ENCODE data around the gene URGCP.

URGCP gene

DNA sequence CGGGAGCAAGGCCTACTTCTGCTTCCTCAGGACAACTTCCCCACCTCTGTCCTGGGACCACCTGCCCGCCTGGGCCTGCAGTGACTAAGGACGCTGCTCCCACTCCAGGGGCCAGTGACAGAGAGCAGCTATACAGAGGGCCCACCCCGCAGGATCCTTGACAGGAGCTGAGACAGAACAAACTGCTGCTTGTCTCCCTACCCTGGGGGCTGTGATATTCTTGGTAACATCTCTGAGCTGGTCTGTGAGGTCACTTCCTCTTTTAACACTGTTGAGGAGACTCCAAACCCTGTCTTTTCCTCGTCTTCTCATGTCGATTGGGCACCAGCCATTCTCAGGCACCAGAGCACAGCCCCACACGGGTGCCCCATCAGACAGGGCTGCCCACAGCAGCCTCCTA lies 30.2 kb downstream of the URGCP start:
- DNase-seq (ENCODE audit: low read depth in 2 of 2) = no peak

DNA sequence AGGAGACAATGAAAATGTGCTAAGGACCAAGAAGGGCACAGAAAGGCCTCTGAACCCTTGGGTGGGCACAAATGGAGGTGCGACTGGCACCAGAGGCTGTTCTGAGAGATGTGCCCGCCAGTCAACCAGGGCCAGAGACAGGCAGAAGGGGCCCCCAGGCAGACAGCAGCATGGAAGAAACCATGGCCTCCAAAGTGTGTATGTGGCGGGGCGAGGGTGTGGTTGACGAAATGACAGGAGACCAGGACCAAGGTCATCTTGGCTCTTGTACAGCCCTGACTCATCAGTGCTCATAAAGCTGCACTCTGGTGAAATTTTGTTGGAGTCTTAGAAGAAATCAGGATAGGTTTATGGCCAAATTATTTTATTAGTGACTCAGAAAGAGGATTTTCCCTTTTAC lies 33.1 kb downstream of the URGCP start:
- DNase-seq (ENCODE audit: low read depth in 2 of 2) = no peak

DNA sequence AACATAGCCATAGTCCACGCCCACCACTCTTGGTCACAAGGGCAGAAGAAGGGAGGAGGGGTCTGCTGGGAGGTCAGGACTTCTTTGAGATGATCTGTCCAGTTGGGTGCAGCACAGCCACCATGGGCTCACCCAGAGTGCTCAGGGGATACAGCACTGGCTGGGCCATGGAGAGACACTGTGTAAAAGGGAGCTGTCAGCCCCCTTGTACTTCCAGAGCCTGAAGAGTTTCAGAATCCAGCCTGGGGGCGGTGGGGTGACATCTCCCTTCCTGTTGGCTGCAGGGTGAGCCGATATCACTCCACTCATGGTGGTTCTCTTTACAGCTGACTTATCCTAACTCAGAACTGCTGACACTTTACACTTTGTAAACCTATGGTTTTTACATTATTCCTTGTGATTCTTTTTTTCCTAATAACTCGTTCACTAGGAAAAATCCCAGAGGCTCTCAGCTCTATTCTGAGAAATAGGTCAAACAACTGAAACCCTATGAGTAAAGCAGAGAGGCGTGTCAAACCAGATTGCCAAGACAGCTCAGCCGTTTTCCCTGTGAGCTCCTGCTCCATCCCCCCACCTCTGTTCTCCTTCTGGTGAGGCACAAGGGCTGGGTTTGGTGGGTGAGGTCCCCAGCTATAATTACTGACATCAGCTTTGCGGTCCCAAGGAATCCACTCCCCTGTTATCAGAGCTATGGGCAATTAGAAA lies 33.8 kb downstream of the URGCP start:
- no peak for DNase-seq (ENCODE audit: low read depth in 2 of 2)

DNA sequence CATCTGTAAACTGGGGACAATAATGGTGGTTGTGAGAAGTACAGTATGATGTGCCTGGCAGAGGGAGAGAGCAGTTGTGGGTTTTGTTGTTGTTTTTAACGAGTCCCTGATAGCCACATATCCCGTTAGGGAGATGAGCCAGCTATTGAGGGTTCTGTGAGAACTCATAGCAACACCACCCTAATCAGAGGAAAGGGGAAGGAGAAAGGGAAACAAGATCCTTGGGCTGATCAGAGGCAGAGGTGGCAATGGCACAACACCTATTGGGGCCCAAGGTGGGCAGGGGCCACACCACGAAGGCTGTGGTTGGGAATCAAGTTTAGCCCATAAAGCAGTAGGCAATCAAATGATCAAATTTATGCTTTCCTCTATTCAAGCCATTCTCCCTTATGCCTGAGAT lies 35.3 kb downstream of the URGCP start:
- DNase-seq (ENCODE audit: low read depth in 2 of 2) = no peak

DNA sequence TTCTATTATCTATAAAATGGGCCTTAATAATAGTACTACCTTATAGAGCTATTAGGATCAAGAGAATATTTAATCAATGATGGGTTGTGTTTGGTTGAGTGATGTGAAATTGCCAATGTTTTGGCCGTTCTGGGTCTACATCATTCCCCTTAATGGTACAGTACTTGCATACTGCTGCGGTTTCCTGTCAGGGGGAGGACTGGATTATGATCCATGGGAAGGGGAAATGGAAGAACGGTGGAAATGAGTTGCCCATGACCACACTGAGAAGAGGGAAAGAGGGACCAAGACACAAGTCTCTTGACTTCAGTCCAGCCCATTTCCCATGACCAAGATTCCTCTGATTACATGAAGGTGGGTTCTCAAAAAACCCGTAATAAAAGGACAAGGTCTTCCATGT lies 36.1 kb downstream of the URGCP start:
- DNase-seq (ENCODE audit: low read depth in 2 of 2) = no peak

DNA sequence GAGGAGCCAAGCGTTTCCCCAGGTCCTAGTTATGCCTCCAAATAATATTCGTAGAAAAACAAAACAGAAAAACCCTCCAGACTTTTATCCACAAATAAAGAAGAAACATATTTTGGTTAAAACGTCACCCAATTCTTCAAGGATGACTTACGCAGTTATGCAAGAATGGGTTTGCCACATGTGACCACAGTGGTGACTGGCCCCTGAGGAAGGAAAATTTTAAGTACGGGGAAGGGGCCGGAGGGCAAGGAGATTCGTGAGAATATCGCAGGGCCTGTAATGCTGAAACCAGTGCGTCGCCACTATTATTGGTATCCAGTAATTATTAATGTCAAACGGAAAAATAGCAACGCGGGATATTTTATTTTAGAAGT lies 36.5 kb downstream of the URGCP start:
- no peak for DNase-seq (ENCODE audit: low read depth in 2 of 2)

DNA sequence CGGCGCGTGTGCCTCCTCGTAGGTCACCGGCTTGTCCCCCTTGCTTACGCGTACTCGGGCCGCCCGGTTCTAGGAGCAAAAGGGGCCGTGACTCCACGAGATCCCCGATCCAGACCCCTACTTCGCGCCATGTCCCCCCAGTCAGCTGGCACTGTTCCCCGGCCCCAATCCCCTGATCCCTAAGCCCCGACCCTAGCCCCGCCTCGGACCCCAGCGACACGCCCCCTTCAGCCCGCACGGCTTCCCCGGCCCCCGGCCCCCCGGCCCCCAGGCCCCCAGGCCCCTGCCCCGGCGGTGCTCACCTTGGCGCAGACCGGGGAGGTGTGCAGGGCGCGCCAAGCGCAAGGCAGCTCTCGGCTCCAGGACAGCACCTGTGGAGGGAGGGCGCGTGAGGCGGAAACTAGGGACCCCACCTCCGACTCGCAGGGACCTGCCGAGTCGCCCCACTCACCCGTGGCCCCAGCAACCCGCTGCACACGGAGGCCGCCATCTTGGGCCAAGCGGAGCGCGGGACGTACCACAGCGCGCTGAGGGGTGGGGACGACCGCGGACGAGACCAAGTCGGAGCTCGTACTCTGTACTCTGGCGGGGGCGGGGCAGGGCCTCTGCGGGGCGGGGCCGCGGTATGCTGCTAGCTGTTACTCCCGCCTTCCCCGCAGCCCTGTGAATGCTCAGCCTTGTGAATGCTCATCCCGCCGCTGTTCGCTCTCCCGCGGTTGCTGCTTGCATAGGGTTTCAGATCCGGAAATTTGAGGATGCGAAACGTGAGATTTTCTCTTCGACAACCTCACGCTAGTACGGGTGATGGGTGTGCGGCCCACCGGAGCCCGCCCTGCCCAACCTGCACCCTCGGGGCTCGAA lies 37.2 kb downstream of the URGCP start, which contains the start of gene MRPS24:
TSS of gene MRPS24 (minus strand) at position 512 of the 861 bp plus-strand sequence. CDS start at position 490, 22 bp downstream.
- peak; percentile 95 to 97 for DNase-seq (ENCODE audit: low read depth in 2 of 2)

DNA sequence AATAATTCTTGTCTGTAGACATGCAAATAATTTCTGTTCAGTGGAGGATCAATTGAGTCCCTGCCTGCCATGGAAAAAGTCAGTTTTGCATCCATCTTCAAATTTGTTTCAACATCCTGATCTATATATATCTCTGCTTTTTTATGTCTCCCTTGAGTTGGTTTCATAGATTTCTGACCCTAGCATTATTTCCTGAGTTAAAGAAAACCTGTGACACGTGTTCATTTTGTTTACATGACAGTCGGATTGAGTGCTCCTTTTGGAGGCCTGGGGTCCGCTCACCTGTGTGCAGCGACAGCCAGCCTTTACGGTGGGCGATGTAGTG lies 37.8 kb downstream of the URGCP start:
- no peak for DNase-seq (ENCODE audit: low read depth in 2 of 2)

DNA sequence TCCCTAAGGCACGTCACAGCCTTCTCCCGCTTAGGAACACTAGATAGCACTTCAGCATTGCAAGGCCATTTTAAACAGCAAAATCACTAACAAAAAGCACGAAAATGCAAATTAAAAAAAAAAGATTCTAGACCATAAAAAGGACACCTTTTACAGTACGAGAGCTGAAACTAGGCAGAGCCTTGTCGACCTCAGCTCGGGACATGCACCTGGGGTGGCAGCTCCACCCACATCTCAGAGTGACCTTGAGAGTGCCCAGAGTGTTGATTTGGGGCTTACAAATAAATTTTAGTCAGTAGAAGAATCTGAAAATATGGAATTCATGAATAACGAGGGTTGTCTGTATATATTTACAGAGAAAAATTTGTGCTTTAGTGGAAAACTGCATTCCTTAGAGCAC lies 38.2 kb downstream of the URGCP start:
- DNase-seq (ENCODE audit: low read depth in 2 of 2) = no peak

DNA sequence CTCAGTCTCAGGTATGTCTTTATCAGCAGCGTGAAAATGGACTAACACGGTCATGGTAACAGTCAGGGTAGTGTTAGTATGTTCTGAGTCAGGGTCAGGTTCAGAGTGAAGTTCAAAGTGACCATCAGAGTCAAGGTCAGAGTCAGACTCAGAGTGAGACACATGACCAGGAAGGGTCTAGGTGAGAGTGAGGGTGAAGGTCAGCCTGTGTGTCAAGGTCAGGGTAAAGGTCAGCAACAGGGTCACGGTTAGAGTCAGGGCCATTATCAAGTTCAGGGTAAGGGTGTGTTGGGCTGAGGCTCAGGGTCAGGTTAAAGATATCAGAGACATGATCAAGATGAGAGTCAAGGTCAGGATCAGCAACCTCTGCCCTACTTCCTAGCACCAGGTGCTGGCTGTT lies 41.1 kb downstream of the URGCP start:
- no peak for DNase-seq (ENCODE audit: low read depth in 2 of 2)

DNA sequence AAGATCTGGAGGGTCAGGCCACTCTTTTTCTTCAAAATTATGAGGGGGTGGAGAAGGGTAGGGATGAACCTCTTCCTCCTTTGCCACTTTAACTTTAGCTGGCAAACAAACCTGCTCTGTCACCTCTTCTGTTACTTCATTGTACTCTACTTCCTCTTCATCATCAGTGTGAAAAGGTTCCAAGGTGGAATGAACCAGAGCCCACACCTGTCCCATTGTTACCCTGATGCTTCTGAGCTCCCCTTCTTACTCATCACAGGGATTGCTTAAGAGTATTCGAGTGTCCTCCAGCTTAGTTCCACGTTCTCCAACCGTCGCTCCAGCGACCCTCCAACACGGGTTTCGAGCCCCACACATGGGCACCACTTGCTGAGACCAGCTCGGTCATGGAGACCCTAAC lies 42.3 kb downstream of the URGCP start:
- DNase-seq (ENCODE audit: low read depth in 2 of 2) = no peak

DNA sequence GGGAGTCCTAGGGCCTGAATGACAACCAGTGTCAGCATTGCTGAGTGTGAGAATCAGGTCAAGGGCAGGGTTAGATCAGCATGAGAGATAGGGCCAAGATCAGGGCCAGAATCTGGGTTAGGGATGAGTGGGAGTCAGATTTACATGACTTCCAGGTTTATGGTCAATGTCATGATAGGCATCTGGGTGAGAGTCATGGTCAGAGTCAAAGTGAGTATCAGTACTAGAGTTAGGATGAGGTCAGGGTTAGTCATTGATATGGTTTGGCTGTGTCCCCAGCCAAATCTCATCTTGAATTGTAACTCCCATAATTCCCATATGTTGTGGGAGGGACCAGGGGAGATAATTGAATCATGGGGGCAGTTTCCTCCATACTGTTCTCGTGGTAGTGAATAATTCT lies 49.4 kb downstream of the URGCP start:
- no peak for DNase-seq (ENCODE audit: low read depth in 2 of 2)

DNA sequence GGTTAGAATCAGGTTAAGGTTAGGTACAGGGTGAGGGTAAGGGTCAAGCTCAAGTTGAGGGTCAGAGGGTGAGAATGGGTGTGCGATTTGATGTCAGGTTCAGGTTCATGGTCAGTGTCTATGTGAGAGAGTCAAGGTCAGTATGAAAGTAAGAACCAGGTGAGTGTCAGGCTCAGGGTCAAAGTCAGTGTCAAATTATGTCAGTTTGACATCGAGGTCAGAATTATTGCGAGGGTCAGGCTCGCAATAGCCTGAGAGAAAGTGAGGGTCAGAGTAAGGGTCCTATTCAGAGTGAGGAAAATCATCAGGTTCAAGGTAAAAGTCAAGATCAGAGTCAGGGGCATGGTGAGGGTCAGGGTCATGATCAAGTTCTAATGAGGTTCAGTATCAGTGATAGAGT lies 50.1 kb downstream of the URGCP start:
- no peak for DNase-seq (ENCODE audit: low read depth in 2 of 2)

DNA sequence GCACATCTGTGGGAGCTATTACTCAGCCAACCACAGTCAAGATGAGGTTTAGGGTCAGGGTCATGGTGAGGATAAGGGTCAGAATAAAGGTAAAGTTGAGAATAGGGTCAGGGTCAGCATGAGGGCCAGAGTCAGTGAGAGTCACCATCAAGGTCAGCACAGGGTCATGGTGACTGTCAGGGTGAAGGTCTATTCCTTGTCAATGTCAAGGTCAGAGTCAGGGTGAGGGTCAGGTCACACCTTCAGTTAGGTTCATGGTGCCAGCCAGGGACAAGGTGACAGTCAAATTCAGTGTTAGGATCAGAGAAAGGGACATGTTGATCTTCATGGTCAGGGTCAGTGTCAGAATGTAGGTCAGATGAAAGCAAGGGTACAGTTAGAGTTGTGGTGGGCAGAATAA lies 51.2 kb downstream of the URGCP start:
- DNase-seq (ENCODE audit: low read depth in 2 of 2) = no peak

DNA sequence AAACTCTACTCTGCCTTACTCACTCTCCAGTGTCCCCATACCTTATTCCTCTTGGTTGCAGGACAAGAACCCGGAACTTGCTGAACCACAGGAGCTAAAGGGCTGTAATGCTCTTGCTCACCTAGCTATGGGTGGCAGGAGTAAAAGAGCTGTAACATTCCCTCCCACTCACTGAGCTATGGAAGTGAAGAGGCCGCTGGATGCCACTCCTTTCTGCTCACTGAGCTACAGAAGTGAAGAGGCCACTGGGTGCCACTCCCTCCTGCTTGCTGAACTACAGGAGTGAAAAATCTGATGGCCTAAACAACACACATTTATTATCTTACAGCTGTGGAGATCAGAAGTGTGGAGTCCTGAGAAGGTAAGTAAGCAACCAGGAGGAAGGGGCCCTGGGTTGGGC lies 54.6 kb downstream of the URGCP start:
- DNase-seq (ENCODE audit: low read depth in 2 of 2) = no peak

DNA sequence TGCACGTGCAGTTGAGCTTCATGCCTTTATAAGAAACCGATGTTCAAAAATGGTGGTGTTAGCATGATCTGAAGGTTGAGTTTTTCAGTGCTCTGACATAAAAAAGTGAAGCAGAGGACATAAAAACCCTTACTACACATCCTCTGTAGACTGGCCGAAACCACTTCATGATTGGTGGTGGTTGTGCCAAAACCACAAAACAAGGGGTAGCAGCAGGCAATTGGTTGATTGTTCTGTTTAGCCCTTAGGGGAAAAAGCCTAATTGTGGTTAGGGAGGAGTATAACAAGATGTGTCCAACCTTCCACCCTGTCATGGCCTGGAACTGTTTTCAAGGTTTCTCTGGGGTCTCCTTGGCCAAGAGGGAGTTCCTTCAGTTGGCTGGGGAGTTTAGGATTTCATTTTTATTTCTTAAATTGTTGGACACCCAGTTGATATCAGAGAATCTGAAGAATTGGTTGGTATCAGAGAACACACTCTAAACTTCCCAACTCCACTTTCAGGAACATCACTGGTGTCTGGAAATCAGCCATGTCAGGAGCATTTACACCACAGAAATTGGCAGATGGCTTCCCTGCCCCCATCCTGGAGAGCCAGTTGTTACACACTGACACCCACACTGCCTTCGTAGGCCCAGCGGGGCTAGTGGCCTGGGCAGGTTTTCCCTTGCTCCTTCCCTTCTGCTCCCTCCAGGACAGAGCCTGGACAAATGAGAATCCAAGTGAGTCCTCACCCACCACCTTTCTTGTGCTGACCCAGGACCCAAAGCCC lies 55.9 kb downstream of the URGCP start:
- no peak for DNase-seq (ENCODE audit: low read depth in 2 of 2)

DNA sequence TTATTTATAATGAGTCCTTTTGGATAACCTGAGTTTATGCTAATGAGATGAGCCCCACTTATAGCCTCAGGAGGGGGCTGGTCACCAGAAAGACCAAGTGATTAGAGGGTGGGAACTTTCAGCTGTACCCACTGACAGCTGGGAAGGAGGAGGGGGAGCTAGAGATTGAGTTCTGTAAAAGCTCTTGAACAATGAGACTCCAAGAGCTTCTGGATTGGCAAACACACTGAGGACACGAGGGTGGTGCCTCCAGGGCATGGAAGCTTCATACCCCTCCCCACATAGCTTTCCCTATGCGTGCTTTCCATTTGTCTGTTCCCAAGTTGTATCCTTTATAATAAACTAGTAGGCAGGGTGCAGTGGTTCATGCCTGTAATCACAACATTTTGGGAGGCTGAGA lies 57.3 kb downstream of the URGCP start:
- DNase-seq (ENCODE audit: low read depth in 2 of 2) = no peak

DNA sequence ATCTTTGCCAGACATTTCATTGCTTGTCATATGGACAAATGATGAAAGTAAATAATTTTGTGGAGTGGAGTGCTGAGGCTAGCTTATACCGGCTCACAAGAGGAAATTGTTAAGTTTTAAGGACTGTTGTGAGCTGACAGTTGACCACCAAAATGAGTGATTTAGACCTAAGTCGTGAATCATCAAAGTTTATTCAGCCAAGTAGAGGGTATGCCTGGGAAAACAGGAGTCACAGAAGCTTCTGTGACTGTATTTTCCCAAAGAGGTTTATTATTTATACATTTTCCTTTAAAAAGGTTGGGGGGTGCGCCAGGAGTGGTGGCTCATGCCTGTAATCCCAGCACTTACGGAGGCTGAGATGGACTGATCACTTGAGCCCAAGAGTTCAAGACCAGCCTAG lies 58.9 kb downstream of the URGCP start:
- DNase-seq (ENCODE audit: low read depth in 2 of 2) = no peak

DNA sequence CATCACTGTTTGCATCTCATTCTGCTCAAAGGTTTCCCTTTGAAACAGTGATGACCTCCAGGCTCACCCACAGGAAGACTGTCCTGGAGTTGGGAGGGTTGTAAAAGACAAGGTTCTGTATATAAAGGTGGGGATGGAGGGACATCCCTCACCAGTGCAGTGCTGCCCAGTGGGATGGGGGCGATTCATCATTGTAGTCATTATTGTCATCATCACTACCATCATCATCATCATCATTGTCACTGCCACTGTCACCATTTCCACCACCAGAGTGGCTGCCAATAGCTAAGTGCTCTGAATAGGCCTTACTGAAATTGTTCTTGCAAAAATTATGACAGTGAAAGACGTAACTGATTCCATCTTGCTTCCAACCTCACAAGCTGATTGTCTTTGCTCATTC lies 61.7 kb downstream of the URGCP start:
- DNase-seq (ENCODE audit: low read depth in 2 of 2) = no peak

DNA sequence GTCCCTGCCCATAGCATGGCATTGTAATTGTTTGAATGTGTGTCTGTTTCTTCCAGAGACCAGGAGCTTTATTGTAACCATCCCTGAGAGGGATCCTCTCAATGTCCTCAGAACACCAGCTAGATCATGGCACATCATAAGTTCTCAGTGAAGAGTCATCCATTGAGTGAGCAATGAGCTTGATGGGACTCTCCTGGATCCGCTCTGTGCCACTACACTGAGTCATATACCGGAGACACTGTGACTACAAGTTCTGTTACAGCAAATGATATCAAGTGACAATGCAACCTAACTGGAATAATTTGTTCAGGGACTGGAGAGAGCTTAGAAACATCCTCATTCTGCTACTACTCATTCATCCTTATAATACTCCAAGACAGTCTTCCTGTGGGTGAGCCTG lies 62.1 kb downstream of the URGCP start:
- no peak for DNase-seq (ENCODE audit: low read depth in 2 of 2)

DNA sequence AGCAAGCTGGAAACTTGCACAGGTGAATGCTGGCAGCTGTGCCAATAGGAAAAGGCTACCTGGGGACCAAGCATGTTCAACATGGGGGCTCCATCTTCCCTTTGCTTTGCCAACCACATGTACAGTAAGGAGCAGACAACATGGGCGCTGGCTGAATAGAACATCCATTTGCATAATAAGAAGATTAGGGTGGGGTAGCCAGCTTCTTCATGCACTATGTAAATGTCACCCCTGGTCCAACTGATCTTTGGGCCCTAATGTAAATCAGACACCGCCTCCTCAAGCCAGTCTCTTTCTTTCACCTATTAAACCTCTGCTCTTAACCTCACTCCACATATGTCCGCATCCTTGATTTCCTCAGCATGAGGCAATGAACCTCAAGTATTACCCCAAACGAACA lies 63.1 kb downstream of the URGCP start:
- DNase-seq (ENCODE audit: low read depth in 2 of 2) = no peak

DNA sequence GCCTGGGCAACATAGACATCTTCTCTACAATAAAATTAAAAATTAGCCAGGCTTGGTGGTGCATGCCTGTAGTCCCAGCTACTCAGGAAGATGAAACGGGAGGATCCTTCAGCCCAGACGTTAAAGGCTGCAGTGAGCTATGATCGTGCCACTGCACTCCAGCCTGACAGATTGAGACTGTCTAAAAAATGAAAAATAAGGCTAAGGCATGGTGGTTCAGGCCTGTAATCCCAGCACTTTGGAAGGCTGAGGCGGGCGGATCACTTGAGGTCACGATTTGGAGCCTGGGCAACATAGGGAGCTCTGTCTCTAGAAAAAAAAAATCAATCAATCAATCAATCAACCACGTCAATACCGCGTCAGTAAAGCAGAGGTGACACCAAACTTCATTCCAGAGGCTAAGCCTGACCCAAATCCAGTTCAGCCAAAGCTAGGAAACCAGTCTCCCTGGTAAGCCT lies 68.2 kb downstream of the URGCP start:
- no peak for DNase-seq (ENCODE audit: low read depth in 2 of 2)

Measured in stimulated activated CD4-positive, alpha-beta T cell treated with anti-CD3 and anti-CD28 coated beads, Interleukin-1b, Interleukin-23, amount 100 ng/mL, for 4 hours (primary cell).